ENCODE data around the gene CLBA1.

Gene CLBA1

GRCh38 chr14:105013150-105013785 is 27.7 kb downstream of the CLBA1 start:
- no peak for TF ChIP-seq ZFX (IDR thresholded peaks at IDR 0.05; ENCODE audit: borderline replicate concordance)
- H3K27ac ChIP-seq, result 0 out of 2 replicates have a peak overlapping the region, but pooled peaks have one; percentile 2

GRCh38 chr14:105014032-105014431 is 28.4 kb downstream of the CLBA1 start:
- 0 out of 2 replicates have a peak overlapping the region, but pooled peaks have one; percentile 2 for H3K27ac ChIP-seq
- TF ChIP-seq, protein P1, sequence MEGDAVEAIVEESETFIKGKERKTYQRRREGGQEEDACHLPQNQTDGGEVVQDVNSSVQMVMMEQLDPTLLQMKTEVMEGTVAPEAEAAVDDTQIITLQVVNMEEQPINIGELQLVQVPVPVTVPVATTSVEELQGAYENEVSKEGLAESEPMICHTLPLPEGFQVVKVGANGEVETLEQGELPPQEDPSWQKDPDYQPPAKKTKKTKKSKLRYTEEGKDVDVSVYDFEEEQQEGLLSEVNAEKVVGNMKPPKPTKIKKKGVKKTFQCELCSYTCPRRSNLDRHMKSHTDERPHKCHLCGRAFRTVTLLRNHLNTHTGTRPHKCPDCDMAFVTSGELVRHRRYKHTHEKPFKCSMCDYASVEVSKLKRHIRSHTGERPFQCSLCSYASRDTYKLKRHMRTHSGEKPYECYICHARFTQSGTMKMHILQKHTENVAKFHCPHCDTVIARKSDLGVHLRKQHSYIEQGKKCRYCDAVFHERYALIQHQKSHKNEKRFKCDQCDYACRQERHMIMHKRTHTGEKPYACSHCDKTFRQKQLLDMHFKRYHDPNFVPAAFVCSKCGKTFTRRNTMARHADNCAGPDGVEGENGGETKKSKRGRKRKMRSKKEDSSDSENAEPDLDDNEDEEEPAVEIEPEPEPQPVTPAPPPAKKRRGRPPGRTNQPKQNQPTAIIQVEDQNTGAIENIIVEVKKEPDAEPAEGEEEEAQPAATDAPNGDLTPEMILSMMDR (IDR thresholded peaks at IDR 0.05), result no peak
- TF ChIP-seq ZFX (IDR thresholded peaks at IDR 0.05; ENCODE audit: borderline replicate concordance), result no peak

DNA sequence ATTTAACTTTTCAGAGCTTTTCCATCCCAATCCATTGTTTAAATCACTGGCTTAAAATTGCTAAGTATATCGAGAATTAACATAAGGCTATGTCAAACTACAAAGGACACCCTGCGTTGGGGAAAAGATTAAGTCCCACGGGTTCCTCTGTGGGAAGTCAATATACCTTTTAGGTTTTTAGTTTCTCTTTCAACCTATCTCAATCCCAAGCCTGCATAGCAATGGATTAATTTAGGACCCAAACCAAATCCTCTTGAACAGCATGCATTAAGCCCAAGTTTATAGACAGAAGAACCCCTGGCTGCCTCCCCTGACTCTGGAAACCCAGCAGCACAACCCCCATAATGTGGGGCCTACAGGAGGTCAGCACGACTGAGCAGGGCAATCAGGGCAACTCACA is 29.0 kb downstream of the CLBA1 start:
- H3K27ac ChIP-seq, result 0 out of 2 replicates have a peak overlapping the region, but pooled peaks have one; percentile 2
- TF ChIP-seq ZFX (IDR thresholded peaks at IDR 0.05; ENCODE audit: borderline replicate concordance), result no peak
- TF ChIP-seq, protein P1 (IDR thresholded peaks at IDR 0.05), result no peak

DNA sequence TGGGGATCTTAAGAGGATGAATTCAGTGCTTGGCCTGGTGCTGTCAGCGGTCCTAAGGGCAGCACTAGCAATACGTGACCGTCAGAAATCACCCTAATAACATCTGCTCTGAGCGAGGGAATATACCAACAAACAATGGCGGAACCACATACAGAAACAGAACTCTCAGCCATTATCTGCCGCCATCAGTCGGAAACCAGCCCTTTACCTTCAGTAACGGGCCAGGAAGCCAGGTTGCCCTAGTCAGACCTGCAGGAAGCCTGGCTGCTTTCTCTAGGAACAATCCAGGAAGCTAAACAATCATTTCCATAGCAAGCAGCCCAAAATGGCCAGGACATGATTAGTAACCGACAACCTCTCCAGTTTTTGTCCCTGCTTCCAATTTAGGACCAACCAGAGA is 29.7 kb downstream of the CLBA1 start:
- H3K27ac ChIP-seq, result no peak overlapping the region

GRCh38 chr14:105015905-105016304 is 30.3 kb downstream of the CLBA1 start:
- TF ChIP-seq, protein P1 (IDR thresholded peaks at IDR 0.05), result no peak
- TF ChIP-seq ZFX (IDR thresholded peaks at IDR 0.05; ENCODE audit: borderline replicate concordance), result no peak
- H3K27ac ChIP-seq, result peak overlapping the region; percentile 40; the same call in 1 of the 2 replicates

More for the DNA sequence above, 29.7 kb downstream of the CLBA1 start:
- TF ChIP-seq, protein P1 (IDR thresholded peaks at IDR 0.05), result no peak
- TF ChIP-seq ZFX (IDR thresholded peaks at IDR 0.05; ENCODE audit: borderline replicate concordance), result no peak

DNA sequence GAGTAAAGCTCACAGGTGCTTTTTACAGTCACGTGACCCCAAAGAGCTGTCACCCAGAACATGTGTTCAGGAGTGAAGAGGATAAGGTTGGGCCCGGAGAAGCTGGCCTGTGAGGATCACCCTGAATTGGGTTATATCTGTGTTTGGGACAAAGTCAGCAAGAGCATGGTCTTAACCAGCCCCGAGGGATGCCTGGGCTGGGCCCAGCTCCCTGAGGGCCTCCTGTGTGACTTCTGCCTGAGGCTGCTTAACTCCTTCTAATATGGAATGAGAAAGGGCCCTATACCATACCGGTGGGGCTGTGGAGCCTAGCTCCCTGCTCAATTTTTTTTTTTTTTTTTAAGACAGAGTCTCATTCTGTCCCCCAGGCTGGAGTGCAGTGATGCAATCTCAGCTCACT is 32.8 kb downstream of the CLBA1 start:
- peak overlapping the region; percentile 91; the same call in 1 of the 2 replicates for H3K27ac ChIP-seq
- TF ChIP-seq, protein P1 (IDR thresholded peaks at IDR 0.05), result no peak
- TF ChIP-seq ZFX (IDR thresholded peaks at IDR 0.05; ENCODE audit: borderline replicate concordance), result no peak

- TF ChIP-seq, protein P1 (IDR thresholded peaks at IDR 0.05), result 0 out of 2 replicates have a peak, but pooled peaks have one; percentile 13
- no peak for TF ChIP-seq ZFX (IDR thresholded peaks at IDR 0.05; ENCODE audit: borderline replicate concordance)
- H3K27ac ChIP-seq, result peak overlapping the region; percentile 91
Measured at GRCh38 chr14:105019861-105020814, 34.5 kb downstream of the CLBA1 start.

Data from 22Rv1 (cell line).